Stimulated activated naive CD4-positive, alpha-beta T cell treated with Interleukin-2 at 50 U/mL for 16 hours (primary cell): ENCODE measurements around the gene DNM1.

Source experiments
- DNase-seq: peaks from one replicate; lab custom pipeline; 2025; lab: John Stamatoyannopoulos, UW

The DNM1 gene

DNA sequence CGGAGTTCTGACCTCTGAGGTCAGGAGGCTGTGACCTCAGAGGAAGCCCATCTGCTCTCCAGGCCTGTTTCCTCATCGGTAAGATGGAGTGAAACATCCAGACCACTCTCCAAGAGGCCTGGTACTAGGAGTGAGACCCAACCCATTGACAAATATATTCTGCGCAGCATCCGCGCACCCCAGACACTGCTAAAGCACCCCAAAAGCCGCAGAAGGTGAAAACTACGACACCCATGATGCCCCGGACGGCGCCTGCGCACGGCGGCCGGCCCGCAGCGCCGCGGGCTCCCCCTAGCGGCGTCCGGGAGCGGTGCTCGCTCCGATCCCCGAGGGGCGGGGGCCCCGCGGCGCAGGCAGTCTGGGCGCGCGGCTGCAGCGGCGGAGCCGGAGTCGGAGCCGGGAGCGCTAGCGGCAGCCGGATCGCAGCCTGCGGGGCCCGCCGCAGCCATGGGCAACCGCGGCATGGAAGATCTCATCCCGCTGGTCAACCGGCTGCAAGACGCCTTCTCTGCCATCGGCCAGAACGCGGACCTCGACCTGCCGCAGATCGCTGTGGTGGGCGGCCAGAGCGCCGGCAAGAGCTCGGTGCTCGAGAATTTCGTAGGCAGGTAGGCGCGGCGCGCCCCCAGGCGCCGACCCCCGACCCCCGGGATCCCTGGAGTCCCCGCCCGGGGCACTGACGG lies at the start of gene DNM1:
DNM1 (plus strand) TSS at position 356 of the 683 bp plus-strand sequence; CDS start at position 448, 92 bp downstream.
- peak; percentile 40 for DNase-seq

DNA sequence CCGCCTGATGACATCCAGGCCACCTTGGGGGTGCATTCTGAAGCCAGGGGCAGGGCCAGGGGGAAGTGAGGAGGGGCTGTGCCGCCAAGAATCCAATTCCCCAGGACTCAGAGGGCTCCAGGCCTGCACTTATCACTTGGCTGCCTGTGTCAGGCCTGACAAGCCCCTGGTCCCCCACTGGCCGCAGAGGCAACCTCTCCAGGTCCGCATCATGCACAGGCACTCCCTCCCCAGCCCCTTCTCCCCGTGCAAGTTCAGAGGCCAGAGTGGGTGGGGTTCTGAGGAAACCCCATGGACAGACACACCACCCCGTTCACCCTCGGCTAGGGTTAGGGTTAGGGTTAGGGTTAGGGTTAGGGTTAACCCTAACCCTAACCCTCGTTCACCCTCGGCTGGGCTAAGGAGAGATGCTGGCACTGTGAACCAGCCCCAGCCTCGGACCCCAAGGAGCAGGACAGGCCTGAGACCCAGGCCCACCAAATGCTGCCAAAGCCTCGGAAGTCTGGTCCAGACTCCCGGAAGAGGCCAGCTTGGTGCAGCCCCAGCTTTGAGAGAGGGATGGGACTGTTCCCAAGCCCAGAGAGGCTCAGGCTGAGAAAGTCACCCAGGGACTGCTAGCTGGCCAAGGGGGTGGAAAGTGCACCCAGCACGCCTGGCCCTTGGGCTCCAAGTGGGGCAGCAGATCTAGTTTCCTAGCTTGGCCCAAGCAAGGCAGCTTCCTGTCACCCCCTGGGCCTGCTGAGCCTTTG lies 49.1 kb upstream of the DNM1 start:
- no peak for DNase-seq

DNA sequence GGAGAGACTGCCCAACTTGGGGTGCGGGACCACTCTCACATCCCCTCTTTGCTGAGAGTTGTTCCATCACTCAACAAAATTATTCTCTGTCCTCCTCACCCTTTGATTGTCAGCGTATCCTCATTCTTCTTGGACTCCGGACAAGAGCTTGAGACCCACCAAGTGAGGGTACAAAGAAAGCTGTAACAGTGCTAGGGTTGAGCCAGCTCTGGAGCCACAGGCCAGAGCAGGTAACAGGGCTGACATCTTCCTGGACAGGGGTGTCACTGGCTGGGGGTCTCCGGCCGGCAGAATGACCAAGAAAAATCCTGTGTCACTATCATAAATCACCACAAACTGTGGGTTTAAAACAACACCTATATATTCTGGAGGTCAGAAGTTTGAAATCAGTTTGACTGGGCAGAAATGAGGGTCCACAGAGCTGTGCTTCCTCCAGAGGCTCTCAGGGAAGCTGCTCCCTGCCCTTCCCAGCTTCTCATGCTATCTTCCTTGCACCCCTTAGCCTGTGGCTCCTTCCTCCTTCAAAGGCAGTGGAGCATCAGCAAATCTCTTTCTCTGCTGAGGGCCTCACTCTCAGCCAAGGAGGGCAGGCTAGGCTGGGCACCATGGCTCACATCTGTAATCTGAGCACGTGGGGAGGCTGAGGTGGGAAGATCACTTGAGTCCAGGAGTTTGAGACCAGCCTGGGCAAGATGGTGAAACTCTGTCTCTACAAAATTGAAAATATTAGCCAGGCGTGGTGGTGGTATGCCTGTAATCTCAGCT lies 47.3 kb upstream of the DNM1 start:
- no peak for DNase-seq

GRCh38 chr9:128159522-128159783 lies 43.7 kb upstream of the DNM1 start:
- DNase-seq, result peak; percentile 35

DNA sequence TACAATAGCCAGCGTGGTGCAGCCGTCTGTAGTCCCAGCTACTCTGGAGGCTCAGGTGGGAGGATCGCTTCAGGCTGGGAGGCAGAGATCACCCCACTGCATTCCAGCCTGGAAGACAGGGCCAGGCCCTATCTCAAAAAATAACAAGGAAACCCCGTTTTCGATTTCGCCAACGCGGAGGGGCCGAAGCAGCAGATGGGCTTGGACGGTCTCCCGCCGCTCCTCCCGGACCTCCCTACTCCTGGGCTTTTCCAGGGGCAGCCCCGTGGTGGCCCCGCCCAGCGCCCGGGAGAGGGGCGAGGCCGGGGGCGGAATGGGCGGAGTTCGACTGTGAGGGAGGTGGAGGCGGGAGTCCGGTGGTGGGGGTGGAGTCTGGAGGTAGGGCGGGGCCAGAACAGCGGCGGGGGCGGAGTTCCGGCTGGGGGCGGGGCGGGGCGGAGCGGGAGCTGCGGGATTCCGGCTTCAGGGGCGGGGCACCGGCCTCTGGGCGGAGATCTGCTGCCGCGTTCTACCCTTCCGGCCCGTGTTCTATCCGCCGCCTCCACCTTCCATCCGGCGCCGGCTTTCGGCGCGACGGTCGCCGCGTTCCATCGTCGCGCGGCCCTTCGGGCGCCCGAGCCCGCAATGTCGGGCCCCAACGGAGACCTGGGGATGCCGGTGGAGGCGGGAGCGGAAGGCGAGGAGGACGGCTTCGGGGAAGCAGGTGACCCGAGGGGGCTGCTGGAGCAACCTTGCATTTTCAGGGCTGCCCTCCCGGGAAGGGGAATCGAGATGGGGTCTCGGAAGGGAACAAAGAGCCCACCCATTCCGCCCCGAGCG lies 43.2 kb upstream of the DNM1 start, which contains the start of gene BBLN:
BBLN (plus strand) TSS at position 482 of the 819 bp plus-strand sequence; CDS start at position 625, 143 bp downstream.
- DNase-seq, result peak; percentile 93

- peak; percentile 56 for DNase-seq
Observed at GRCh38 chr9:128160603-128160987, 42.6 kb upstream of the DNM1 start.

DNA sequence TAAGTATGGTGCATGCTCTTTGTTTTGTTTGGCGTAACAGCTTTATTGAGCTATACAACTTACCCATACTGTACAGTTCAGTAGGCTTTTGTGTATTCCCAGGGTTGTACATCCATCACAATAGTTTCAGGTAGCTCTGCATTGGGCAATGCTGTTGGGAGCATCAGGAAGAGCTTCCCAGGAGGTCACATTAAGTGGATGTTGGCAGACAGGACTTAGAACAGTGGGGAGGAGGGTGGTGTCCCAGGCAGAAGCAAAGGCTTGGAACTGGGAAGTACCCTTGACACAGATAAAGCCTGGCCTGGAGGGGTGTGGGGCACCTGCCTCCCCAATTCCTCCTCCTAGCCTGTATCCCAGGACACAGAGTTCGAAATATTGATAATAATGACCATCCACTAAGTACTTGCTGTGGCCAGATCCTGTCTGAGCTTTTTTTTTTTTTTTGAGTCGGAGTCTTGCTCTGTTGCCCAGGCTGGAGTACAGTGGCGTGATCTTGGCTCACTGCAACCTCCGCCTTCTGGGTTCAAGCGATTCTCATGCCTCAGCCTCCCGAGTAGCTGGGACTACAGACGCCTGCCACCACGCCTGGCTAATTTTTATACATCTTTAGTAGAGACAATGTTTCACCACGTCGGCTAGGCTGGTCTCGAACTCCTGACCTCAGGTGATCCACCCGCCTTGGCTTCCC lies 41.8 kb upstream of the DNM1 start:
- no peak for DNase-seq

GRCh38 chr9:128162215-128163026 lies 40.8 kb upstream of the DNM1 start:
- DNase-seq, result no peak

DNA sequence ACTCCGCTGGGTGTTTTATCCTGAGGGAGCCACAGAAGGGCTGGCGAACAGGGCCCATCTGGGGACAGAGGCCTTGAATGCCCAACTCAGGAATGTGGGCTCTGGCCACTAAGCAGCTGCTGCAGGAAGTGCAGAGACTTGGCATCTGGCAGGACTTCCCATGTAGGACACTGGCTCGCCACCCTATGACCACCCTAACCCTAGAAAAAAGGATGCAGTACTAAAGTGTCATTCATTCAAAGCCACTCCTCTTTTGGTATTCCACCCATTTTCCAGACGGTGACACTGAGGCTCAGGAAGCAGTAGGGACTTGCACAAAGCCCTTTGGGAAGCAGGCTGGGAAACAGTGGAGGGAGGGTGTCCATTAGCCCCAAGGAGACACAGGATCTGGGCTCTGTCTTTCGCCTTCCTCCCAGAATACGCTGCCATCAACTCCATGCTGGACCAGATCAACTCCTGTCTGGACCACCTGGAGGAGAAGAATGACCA lies 40.1 kb upstream of the DNM1 start:
- DNase-seq, result no peak

GRCh38 chr9:128163523-128164306 lies 39.5 kb upstream of the DNM1 start:
- no peak for DNase-seq

- DNase-seq, result no peak
Observed at GRCh38 chr9:128164307-128164885, 38.8 kb upstream of the DNM1 start.

DNA sequence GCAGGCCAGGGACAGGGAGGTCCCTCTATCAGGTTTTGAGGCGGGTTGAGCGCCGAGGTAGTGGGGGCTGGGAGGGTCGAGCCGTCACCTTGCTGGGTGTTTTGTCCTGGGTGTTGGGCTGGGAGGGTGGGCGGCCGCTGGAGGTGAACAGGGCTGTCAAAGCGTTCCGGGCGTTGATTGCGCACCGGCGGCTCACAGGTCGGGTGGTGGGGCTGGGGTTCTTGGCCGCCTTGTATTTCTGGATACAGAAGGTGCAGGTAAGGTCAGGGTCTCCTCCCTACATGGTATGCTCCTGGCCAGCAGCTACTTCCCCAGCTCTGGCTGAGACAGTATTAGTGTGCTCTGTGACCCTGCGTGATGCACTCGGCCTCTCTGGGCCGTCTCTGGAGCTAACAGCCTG lies 37.0 kb upstream of the DNM1 start:
- DNase-seq, result no peak

GRCh38 chr9:128167209-128167608 lies 36.0 kb upstream of the DNM1 start:
- DNase-seq, result no peak

GRCh38 chr9:128168731-128169308 lies 34.4 kb upstream of the DNM1 start:
- DNase-seq, result no peak

GRCh38 chr9:128169492-128169891 lies 33.7 kb upstream of the DNM1 start:
- no peak for DNase-seq

- no peak for DNase-seq
Observed at GRCh38 chr9:128169925-128170324, 33.3 kb upstream of the DNM1 start.

- DNase-seq, result no peak
Observed at GRCh38 chr9:128174062-128174461, 29.1 kb upstream of the DNM1 start.

GRCh38 chr9:128175102-128175563 lies 28.0 kb upstream of the DNM1 start:
- no peak for DNase-seq

DNA sequence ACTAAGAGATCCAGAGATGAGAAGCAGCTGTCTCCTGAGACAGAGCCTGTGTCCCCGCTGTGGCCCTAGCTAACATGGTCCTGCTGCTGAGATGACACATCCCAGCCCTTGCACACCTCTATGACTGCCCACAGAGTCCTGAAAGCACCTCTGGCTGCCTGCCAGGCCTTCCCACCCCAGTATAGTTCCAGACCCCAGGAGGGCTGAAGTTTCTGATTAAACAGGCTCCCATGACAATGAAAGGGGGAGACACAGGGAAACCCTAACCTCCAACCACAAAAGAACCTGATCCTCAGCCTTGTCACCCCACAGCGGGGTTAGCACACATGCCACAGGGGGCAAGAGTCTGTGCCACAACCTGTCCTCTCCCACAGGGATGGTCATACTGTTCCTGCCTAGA lies 27.5 kb upstream of the DNM1 start:
- DNase-seq, result no peak
